ENCODE results near the gene TMEM43.

Gene TMEM43

DNA sequence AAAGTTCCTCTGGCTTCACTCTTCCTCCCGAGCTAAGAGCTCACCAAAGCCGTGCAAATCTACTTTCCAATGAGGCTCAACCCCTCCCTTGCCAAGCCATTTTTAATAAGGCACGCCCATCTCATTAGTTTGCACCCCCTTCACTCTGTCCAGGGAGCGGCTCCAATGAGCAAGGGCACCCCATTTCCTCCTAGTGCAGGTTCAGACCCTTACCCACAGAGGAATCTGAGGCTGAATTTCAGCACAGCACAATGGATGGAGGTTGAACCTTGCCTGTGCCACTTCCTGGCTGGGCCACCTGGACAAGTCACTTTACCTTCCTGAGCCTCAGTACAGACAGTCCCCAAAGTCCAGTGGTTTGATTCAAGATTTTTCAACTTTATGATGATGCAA lies 28.1 kb downstream of the TMEM43 start:
- DNase-seq, result no peak

GRCh38 chr3:14153663-14154062 lies 28.8 kb downstream of the TMEM43 start:
- no peak for DNase-seq

GRCh38 chr3:14154276-14154675 lies 29.4 kb downstream of the TMEM43 start:
- no peak for DNase-seq

- no peak for DNase-seq
Observed at GRCh38 chr3:14154895-14155440, 30.1 kb downstream of the TMEM43 start.

- DNase-seq, result no peak
Observed at GRCh38 chr3:14156201-14156600, 31.3 kb downstream of the TMEM43 start.

DNA sequence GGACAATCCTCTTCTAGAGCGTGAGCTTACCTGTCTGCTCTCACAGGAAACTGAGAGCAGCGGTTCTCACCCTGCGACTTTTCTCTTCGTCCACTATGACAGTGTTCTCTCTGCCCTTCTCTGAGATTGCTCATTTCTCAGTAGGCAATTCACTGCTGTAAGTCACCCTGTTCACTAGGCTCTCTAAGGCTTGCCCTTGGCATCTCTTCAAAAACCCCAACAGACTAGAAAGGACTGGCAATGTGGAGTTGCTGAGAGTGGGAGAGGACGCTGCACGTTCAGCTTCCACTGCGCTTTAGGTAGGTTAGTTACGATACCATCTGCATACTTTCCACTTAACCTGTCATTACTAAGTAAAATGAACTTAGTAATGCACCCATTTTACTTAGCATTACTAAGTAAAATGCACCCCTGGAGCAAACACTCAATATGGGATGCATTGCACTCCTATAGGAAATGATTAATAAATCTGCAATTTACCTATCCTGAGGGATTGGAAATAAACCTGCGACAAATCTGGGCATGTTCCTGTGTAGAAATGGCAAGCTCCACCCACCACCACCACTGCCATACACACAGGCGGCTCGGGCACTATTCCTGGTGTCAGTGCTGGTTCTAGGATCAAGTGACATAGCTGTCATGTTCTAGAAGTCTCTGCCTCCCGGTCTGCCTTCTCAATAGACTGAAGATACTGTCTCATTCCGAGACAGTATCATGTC lies 32.1 kb downstream of the TMEM43 start:
- no peak for DNase-seq

DNA sequence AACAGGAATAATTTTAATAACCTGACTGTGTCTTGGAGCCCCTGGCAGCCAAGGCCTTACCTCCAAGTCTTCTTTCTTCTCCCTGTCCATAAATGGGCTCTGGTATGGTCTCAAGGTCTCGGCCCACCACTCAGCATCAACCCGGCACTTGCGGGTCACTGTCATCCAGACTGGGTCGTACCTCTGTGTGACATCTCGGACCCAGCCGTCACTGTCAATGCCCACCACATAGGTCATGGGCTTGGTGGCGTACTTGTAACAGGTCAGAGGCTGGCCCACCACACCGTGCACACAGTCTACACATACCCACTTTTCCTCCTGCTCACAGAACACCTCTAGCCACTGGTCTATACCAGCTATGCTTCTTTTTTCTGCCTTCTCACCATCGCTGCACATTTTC lies 33.1 kb downstream of the TMEM43 start:
- no peak for DNase-seq

DNA sequence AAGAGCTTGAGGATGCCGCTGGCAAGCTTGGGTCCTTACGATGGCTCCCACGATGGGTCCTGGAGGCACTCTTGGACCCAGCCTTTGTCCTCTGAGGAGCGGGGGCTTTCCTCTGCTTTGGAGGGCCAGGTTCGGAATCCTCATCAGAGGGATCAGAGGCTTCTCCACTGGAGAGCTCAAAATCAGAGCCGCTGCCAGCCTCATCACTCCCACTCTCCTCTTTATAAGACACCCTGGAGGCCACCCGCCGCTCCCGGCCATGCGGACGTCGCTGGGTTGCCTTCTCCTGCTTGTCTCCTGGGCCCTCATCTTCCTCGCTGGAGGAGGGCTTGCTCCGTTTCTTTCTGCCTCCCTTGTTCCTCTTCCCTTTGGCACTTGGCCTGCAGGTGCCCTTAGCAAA lies 33.5 kb downstream of the TMEM43 start:
- DNase-seq, result no peak

DNA sequence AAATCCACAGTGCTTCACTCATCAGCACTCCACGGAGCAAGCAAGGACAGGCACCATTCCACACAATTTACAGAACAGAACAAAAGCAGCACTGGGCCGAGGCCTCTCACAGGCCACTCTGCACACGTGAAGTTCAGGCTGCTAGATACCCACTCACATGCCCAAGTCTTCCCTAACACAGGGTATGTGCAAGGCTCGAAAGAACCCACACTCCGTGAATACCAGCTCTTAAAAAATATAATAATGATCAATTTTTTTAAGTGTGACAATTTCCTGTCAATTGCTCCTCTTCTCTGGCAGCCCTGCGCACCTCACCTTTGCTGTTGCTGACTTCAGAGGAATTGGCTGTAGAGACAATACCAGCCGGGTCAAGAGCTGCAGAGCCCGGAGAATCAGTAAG lies 34.6 kb downstream of the TMEM43 start:
- DNase-seq, result no peak

GRCh38 chr3:14161282-14161681 lies 36.4 kb downstream of the TMEM43 start:
- DNase-seq, result no peak

DNA sequence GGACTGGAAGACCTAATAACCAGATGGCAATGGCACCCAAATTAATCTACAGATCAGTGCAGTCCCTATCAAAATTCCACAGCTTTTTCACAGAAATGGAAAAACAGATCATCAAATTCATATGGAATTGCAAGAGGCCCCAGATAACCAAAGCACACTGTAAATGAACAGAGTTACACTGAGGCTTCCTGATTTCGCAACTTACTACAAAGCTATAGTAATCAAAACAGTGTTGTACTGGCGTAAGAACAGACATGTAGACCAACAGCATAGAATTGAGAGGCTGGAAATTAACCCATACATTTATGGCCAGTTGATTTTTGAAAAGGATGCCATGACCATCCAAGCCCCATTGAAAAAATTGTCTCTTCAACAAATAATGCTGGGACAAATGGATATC lies 37.3 kb downstream of the TMEM43 start:
- no peak for DNase-seq

GRCh38 chr3:14166877-14167603 lies 42.2 kb downstream of the TMEM43 start:
- DNase-seq, result no peak

GRCh38 chr3:14169435-14169834 lies 44.6 kb downstream of the TMEM43 start:
- DNase-seq, result no peak

DNA sequence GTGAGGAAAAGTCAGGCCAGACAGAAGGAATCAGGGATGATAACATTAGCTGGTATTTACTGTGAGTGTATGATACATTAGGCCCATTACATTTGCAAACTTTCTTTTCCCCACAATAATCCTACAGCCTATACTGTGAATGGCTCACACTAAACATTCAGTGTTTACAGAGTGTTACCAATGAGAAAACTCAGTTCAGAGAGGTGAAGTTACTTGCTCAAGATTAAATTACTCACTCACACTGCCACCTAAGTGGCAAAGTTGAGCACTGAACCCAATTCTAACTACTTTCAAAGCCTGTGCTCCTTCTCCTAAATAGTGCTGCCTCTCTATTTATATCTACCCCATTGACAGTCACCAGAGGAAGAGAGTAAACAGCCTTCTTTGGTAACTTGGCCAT lies 45.0 kb downstream of the TMEM43 start:
- no peak for DNase-seq

- no peak for DNase-seq
Observed at GRCh38 chr3:14170531-14171159, 45.8 kb downstream of the TMEM43 start.

- no peak for DNase-seq
Observed at GRCh38 chr3:14172496-14172895, 47.6 kb downstream of the TMEM43 start.

- no peak for DNase-seq
Observed at GRCh38 chr3:14174483-14174882, 49.6 kb downstream of the TMEM43 start.

DNA sequence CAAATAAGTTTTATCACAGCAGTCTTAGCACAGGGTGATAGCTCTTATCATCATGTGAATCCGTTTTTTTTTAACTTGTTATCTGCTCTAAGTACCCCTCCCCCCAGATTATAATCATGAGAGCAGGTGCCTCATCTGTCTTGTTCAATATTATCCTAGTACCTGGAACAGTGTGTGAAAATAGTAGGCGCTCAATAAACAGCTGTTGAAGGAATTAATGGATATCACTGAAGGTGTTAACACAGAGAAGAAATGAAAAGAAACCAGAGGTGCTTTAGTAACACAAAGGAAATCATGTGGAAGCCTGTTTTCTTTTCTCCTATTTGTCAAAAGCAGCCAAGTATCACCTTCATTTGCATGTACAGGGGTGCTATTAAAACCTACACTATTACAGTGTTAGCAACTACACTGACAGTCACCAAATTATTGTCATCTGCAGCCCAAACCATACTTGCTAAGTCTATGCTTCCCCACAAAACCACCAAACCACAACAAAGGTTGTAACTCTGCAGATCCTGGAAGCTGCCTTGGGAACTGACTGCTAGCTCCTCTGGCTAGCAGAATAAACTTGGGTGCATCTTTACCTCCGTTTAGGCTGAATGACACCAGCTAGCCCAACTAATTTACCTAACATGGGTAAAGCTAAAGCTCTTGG lies 50.7 kb downstream of the TMEM43 start:
- DNase-seq, result no peak

- DNase-seq, result no peak
Observed at GRCh38 chr3:14177580-14178246, 52.9 kb downstream of the TMEM43 start.

GRCh38 chr3:14178247-14179113 lies 53.6 kb downstream of the TMEM43 start, which contains the start of the genes LSM3 and XPC:
Gene LSM3 (plus strand): TSS chr3:14178817. CDS start chr3:14178861, 44 bp downstream.
Gene XPC (minus strand): TSS chr3:14178601. CDS start chr3:14178568, 33 bp downstream.
- DNase-seq, result peak; percentile 97

DNA sequence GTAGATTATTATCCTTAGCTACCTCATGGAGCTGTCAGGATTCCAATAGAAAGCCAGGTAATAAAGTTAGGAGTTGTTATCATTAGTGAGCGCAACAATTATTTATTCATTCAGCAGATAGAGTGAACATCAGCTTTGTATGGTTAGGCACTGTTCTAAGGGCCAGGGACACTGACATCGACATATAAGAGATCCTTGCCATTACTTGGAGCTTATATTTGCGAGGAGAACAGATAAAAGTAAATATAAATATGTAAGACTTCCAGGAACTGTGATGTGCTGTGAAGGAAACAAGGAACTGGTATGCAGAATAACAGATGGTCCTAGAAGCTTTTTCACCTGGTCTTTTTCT lies 54.2 kb downstream of the TMEM43 start:
- no peak for DNase-seq

- no peak for DNase-seq
Observed at GRCh38 chr3:14179795-14180194, 54.9 kb downstream of the TMEM43 start.
